HG03045 (cell line): Measurements from ENCODE around the gene UBE2G1.

Experiments
- ATAC-seq: cut with Tn5 transposase; IDR thresholded peaks from one replicate; pipeline ENCODE4 v1.9.1; 2021; ENCODE audit warnings: mild to moderate bottlenecking, moderate library complexity; ENCODE audit not compliant: unreplicated experiment

UBE2G1 gene

DNA sequence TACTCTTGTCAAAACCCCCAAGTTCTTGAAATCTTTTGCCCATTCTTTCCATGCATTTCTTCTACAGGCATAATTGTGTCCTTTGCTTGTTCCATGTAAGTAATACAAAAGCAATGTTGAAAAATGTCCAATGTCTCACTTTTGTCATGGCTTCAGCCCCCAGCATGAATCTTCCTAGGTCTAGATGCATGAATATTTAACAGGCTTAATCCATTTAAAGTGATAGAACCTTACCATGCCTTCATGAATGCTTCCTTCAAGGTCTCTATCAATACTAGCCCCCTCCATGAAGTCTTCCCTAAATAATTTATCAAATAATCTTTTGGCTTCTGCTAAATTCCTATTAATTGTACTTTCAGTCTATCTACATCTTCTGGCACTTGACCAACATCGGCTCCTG is 56.6 kb downstream of the UBE2G1 start:
- no peak for ATAC-seq

GRCh38 chr17:4307179-4307930 is 59.1 kb downstream of the UBE2G1 start:
- ATAC-seq = no peak

DNA sequence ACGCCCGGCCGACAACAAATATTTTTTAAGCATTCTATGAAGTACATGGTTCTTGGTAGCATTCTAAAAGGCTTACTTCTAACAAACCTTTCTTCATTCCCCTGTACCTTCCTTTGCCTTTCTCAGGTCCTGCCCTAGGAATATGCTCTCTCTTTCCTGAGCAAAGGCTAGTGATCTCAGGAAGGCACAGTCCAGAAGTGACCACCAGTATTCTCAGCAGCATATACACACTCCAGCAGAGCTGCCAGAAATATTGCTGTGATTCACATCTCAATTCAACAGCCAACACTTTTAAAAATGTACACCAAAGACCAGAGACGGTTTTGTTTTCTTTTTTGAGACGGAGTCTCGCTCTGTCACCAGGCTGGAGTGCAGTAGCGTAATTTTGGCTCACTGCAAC is 61.3 kb downstream of the UBE2G1 start:
- no peak for ATAC-seq

DNA sequence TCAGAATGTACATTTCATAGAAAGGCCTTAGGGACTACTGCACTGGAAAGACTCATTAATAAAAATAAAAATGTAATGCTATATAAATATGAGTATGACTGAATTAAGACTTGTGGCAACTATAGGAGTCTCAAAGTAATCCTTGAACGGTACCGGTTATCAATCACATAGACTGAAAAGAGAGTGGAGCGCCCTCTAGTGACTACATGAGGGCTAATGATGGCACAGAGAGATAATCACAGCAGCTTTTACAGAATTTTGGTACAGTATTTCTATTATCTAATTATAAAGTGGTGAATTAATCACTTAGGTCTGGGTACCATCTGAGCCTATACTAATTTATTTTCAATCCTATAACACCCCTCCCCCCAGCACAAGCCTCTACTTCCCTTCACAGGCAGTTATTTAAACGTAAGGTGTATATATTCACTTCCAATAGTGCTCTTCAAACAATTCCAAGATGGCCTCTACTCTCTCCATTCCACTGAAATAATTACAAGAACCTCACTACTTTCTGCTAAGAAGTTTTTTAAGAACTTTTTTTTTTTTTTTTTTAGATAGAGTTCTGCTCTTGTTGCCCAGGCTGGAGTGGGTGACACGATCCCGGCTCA is 62.0 kb downstream of the UBE2G1 start:
- no peak for ATAC-seq

GRCh38 chr17:4301066-4301465 is 65.4 kb downstream of the UBE2G1 start:
- no peak for ATAC-seq

- ATAC-seq = no peak
Observed at GRCh38 chr17:4297351-4297750, 69.1 kb downstream of the UBE2G1 start.

DNA sequence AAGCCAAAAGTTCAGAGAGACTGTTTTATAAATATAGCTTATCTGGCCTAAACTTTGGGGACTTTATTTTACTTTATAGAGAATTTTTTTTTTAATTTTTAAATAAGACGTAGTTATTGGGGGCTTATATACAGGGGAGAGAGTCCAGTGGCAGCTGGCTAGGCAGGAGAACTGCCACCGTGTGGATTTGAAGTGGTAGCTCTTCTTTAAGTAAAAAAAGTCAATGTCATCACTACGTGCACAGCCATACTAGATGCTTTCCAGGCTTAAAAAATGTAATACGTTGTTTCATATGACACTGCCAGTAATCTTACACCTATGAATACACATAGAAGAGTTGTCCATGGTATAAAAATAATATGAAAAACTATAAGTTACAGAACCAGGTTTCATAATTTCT is 70.8 kb downstream of the UBE2G1 start:
- no peak for ATAC-seq

DNA sequence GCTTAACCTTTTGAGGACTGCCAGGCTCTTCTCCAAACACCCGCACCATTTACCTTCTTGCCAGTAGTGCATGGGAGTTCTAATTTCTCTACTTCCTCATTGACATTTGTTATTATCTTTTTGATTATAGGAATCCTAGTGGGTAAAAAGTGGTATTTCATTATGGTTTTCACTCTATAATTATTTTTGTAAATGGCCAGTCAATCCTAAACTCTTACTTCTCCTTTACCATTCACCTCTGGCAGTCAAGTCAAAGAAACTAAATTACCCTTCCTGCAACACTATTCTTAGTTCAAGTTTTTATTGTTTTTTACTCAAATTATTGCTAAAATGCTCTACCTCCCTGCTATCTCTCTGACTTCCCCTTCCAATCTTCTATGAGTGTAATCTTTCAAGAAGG is 72.9 kb downstream of the UBE2G1 start:
- ATAC-seq = no peak

- ATAC-seq = no peak
Observed at GRCh38 chr17:4287710-4288109, 78.8 kb downstream of the UBE2G1 start.

- no peak for ATAC-seq
Observed at GRCh38 chr17:4276514-4276913, 90.0 kb downstream of the UBE2G1 start.

DNA sequence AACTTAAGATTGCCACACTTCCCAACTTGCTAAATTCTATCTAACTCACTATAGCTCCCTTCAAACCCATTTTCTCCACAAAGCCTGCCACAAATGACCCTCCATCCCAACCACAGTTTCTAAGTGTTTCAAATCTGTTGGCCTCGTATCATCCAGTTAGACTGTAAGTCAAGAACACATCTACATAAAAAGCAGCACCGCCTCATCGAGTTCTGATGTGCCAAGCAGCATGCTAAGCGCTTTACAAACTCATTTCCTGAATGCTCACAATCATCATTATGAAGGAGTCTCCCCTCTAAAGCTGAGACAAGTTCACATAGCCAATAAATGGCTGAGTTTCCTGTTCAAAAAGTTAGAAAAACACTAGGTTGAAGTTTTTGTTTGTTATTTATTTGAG is 93.5 kb downstream of the UBE2G1 start:
- ATAC-seq = no peak

DNA sequence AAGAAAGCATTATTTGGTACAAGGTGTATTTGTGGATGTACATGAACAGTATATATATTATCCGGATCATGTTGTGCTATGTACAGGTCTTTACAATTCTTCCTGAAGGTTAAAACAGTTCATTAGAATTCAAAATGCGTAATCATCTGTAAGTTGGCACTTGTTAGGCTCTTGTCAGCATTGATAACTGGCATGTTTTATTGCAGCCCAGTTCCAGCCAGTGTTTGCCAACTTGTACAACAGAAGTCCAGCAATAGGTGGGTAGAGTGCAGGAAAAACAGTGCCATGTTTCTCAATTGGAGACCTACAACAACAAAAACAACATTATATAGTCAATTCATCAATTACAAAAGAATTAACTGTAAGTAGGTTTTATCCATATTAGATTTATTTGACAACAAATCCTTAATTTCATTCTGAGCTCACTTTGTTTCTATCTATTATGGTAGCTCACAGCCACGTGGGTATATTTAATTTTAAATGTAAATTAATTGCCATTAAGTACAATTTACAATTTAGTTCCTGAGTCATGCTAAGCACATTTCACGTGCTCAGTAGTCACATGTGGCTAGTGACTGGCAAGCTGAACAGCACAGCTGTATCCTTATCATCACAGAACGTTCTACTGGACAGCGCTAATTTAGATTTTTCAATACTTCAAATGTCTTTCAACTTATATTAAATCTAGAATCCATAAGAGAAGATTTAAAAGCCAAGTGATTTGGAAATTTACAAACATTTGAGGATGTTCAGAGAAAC is 94.1 kb downstream of the UBE2G1 start:
- no peak for ATAC-seq

GRCh38 chr17:4270736-4271135 is 95.7 kb downstream of the UBE2G1 start:
- ATAC-seq = no peak

GRCh38 chr17:4269915-4270314 is 96.6 kb downstream of the UBE2G1 start:
- ATAC-seq = no peak

DNA sequence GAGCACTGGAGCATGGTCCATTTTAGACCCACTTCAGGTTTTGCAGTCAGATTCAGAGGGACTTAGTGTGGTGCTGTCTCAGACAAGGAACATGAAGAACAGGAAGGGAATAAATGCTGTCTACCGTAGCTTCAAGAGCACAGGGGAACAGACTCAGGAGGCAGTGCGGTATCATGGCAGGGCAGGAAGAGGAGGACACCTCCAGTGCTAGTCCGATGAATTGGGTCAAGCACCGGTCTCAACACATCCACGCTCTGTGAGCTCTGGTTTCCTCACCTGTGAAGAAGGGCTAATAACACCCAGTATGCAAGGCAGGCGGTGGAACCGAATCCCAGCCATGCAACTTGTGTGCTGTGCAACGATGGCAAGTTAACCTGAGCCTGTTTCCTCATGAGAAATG is 99.1 kb downstream of the UBE2G1 start:
- no peak for ATAC-seq

- ATAC-seq = no peak
Observed at GRCh38 chr17:4266550-4266949, 99.9 kb downstream of the UBE2G1 start.

- peak; percentile 83 for ATAC-seq
Observed at GRCh38 chr17:4263282-4264215, 102.9 kb downstream of the UBE2G1 start, which contains the start of gene ANKFY1. Gene ANKFY1 (minus strand): TSS chr17:4263979. CDS start chr17:4263941, 38 bp downstream.

GRCh38 chr17:4262703-4263102 is 103.8 kb downstream of the UBE2G1 start:
- ATAC-seq = no peak

GRCh38 chr17:4261452-4261851 is 105.0 kb downstream of the UBE2G1 start:
- ATAC-seq = no peak

DNA sequence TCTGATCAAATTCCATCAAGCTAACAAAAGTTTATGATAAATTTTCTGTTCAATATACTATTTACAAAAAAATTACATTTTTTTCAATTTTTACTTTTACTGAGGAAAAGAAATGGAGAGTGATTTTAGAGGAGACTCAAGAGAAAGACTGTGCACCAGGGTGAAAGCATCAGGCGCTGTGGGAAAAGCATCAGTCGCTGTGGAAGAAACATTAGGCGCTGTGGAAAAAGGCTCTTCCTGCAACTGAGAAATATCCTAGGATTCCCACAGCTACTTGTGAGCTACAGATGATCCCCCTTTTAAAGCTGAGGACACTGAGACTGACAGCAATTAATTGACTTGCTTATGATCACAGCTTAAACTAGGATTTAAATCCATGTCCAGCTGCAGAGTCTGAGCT is 107.6 kb downstream of the UBE2G1 start:
- ATAC-seq = no peak

DNA sequence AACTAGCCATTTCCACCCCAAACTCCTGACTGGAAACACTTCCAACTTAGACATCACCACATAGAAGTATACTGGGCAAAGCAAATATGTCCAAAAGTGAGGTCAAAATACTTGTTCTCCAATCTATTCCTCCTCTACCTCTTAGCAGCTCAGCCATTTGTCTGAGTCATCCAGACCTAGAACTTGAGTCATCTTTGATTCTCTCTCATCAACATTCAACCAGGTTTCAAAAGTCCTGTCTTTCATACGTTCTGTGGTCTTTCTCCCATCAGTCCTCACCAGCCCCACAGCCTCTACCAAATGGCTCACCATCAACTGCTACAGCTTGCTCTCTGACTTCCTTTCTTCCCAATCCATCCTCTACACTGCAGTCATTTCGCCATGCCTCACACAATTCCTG is 109.5 kb downstream of the UBE2G1 start:
- no peak for ATAC-seq
